Measurements from ENCODE around the gene ATRNL1.
"Not testable (repeated sequence)": the region's sequence is repeated elsewhere in the genome, so short reads cannot be mapped to it uniquely, and the experiment has no call there.

The ATRNL1 gene

GRCh38 chr10:115094416-115095140 is 1.4 kb downstream of the ATRNL1 start:
- no peak overlapping the region for H3K27ac ChIP-seq
- no peak for DNase-seq (ENCODE audit: low spot score)
- ChIA-PET CTCF (interaction anchor here (0.6 to 0.8 kb wide), 2 partner anchors 212 to 218 kb away, joined by 3 to 4 read pairs; no protein-coding TSS in a partner anchor), POLR2A (ENCODE audit: low non-redundant PET) (no interaction called here)
- TF ChIP-seq CTCF (conservative IDR thresholded peaks at IDR 0.05; ENCODE audit: low read depth) = no peak

- CTCF ChIA-PET = interaction anchor here (0.6 kb wide), 2 partner anchors 104 to 798 kb away, joined by 3 read pairs; no protein-coding TSS in a partner anchor
- H3K27ac ChIP-seq = no peak overlapping the region
Measured at GRCh38 chr10:115095758-115096157, 2.6 kb downstream of the ATRNL1 start.

GRCh38 chr10:115103700-115104099 is 10.5 kb downstream of the ATRNL1 start:
- no peak for TF ChIP-seq CTCF (conservative IDR thresholded peaks at IDR 0.05; ENCODE audit: low read depth)
- no peak for DNase-seq (ENCODE audit: low spot score)
- POLR2A ChIA-PET (ENCODE audit: low non-redundant PET) = no interaction called here
- CTCF ChIA-PET = no interaction called here
- no peak overlapping the region for H3K27ac ChIP-seq

More at GRCh38 chr10:115095758-115096157, 2.6 kb downstream of the ATRNL1 start:
- no peak for DNase-seq (ENCODE audit: low spot score)
- TF ChIP-seq CTCF (conservative IDR thresholded peaks at IDR 0.05; ENCODE audit: low read depth) = no peak
- POLR2A ChIA-PET (ENCODE audit: low non-redundant PET) = no interaction called here

- POLR2A ChIA-PET (ENCODE audit: low non-redundant PET); DNase-seq (ENCODE audit: low spot score); CTCF ChIA-PET; H3K27ac ChIP-seq: not testable (repeated sequence)
Measured at GRCh38 chr10:115105411-115105810, 12.2 kb downstream of the ATRNL1 start.

- ChIA-PET POLR2A (ENCODE audit: low non-redundant PET) (no interaction called here), CTCF (no interaction called here)
- DNase-seq (ENCODE audit: low spot score) = no peak
- TF ChIP-seq CTCF (conservative IDR thresholded peaks at IDR 0.05; ENCODE audit: low read depth) = no peak
- H3K27ac ChIP-seq = no peak overlapping the region
Measured at GRCh38 chr10:115107830-115108229, 14.7 kb downstream of the ATRNL1 start.

GRCh38 chr10:115117301-115117700 is 24.1 kb downstream of the ATRNL1 start:
- DNase-seq (ENCODE audit: low spot score) = no peak
- H3K27ac ChIP-seq = no peak overlapping the region
- ChIA-PET CTCF (no interaction called here), POLR2A (ENCODE audit: low non-redundant PET) (no interaction called here)
- TF ChIP-seq CTCF (conservative IDR thresholded peaks at IDR 0.05; ENCODE audit: low read depth) = no peak

- no peak overlapping the region for H3K27ac ChIP-seq
- POLR2A ChIA-PET (ENCODE audit: low non-redundant PET) = no interaction called here
- no peak for DNase-seq (ENCODE audit: low spot score)
- TF ChIP-seq CTCF (conservative IDR thresholded peaks at IDR 0.05; ENCODE audit: low read depth) = no peak
- CTCF ChIA-PET = no interaction called here
Measured at GRCh38 chr10:115118346-115118745, 25.2 kb downstream of the ATRNL1 start.

Data from RWPE1 (cell line).